Memory B cell (primary cell): ENCODE measurements around the gene LILRB1.
"Not testable (repeated sequence)": the region's sequence is repeated elsewhere in the genome, so short reads cannot be mapped to it uniquely, and the experiment has no call there.

ENCODE experiments used
- ATAC-seq: fragments of 150-1000 bp; cut with Tn5 transposase; 2 replicates; pipeline ENCODE4 v1.10.0; 2021; ENCODE audit warnings: low read depth, mild to moderate bottlenecking, moderate library complexity
- DNase-seq, 2 donors: peaks; one replicate each; pipeline ENCODE4 v3.0.0; 2022; ENCODE audit warnings: low spot score in 2 of 2
- H3K27ac Mint-ChIP-seq: one replicate; pipeline ENCODE4 v1.8.0; 2022; ENCODE audit warnings: mild to moderate bottlenecking, moderate library complexity, mixed read lengths
- H3K27me3 Mint-ChIP-seq: one replicate; pipeline ENCODE4 v1.8.0; 2022; ENCODE audit warnings: mixed read lengths
- H3K36me3 Mint-ChIP-seq: one replicate; pipeline ENCODE4 v1.8.0; 2022; ENCODE audit warnings: mild to moderate bottlenecking, mixed read lengths
- H3K4me1 Mint-ChIP-seq: one replicate; pipeline ENCODE4 v1.8.0; 2022; ENCODE audit warnings: mixed read lengths
- H3K4me3 Mint-ChIP-seq: one replicate; pipeline ENCODE4 v1.8.0; 2022; ENCODE audit warnings: mild to moderate bottlenecking, moderate library complexity, mixed read lengths
- H3K9me3 Mint-ChIP-seq: one replicate; pipeline ENCODE4 v1.8.0; 2022; ENCODE audit warnings: mixed read lengths

LILRB1 gene

DNA sequence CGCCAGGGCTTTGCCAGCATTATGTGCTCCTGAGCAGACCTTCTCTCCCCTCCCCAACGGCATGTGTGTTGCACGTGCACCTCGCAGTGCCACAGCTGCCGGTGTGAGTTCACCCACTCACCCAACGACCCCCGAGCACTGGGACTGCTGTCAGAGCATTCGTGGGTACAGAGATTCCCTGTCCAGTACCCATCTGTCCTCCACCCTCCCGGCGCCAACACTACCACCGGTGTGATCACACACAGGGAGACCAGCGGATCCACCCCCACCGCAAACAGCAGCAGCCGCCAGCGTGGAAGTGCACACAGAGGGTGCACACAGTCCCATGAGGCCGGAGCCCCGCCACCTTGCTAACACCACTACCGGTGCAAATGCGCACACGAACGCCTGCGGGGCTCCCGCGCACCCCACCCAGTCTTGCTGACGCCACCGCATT lies 20.9 kb upstream of the LILRB1 start:
- no peak overlapping the region for H3K4me3 Mint-ChIP-seq
- ATAC-seq (no peak), DNase-seq (no peak)
- no peak overlapping the region for H3K27ac Mint-ChIP-seq
- no peaks in the 10 kb centered on the region for H3K27me3 Mint-ChIP-seq
- peaks cover 4% of the 10 kb centered on the region for H3K36me3 Mint-ChIP-seq
- H3K4me1 Mint-ChIP-seq, result peaks cover 33% of the 10 kb centered on the region
- H3K9me3 Mint-ChIP-seq, result peaks cover 4% of the 10 kb centered on the region

DNA sequence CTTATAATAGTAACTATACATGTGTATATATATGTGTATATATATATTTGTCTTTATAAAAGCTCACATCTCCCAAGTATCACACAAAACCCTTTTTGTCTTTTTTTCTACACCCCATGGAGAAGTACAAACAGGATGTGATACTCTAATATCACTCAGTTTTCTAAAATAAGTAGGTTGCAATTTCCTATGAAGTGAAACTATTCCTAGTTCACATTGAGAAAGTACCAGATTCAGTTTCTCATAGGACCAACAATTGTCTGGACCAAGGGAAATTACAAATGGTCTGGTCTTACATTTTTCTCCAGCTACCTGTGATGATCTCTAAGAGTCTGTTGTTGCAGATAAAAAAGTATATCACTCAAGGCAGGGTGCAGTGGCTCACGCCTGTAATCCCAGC lies 17.9 kb upstream of the LILRB1 start:
- ATAC-seq (no peak), DNase-seq (no peak)
- H3K9me3 Mint-ChIP-seq, result no peaks in the 10 kb centered on the region
- H3K4me1 Mint-ChIP-seq, result peaks cover 38% of the 10 kb centered on the region
- peak overlapping the region; percentile 36 for H3K27ac Mint-ChIP-seq
- H3K36me3 Mint-ChIP-seq, result no peaks in the 10 kb centered on the region
- H3K4me3 Mint-ChIP-seq, result peak overlapping the region; percentile 33
- H3K27me3 Mint-ChIP-seq, result no peaks in the 10 kb centered on the region

DNA sequence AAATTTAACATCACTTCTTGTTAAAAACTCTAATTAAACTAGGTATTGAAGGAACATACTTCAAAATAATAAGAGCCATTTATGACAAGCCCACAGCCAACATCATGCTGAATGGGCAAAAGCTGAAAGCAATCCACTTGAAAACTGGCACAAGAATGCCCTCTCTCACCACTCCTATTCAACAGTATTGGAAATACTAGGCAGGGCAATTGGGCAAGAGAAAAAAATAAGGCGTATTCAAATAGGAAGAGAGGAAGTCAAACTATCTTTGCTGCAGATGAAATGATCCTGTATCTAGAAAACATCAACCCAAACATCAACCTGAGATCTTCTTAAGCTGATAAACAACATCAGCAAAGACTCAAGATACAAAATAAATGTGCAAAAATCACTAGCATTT lies 15.6 kb upstream of the LILRB1 start:
- no peaks in the 10 kb centered on the region for H3K27me3 Mint-ChIP-seq
- H3K27ac Mint-ChIP-seq, result no peak overlapping the region
- H3K4me3 Mint-ChIP-seq, result no peak overlapping the region
- H3K36me3 Mint-ChIP-seq, result peaks cover 2% of the 10 kb centered on the region
- no peak for DNase-seq
- no peaks in the 10 kb centered on the region for H3K9me3 Mint-ChIP-seq
- ATAC-seq, result no peak
- H3K4me1 Mint-ChIP-seq, result peaks cover 37% of the 10 kb centered on the region

GRCh38 chr19:54616057-54616456 lies 14.2 kb upstream of the LILRB1 start:
- no peaks in the 10 kb centered on the region for H3K9me3 Mint-ChIP-seq
- DNase-seq, result no peak
- ATAC-seq, result peak; percentile 64
- peaks cover 2% of the 10 kb centered on the region for H3K36me3 Mint-ChIP-seq
- H3K27me3 Mint-ChIP-seq, result no peaks in the 10 kb centered on the region
- peak overlapping the region; percentile 89 for H3K4me3 Mint-ChIP-seq
- peak overlapping the region; percentile 86 for H3K27ac Mint-ChIP-seq
- peaks cover 40% of the 10 kb centered on the region for H3K4me1 Mint-ChIP-seq

GRCh38 chr19:54616821-54617560 lies 13.3 kb upstream of the LILRB1 start:
- peaks cover 45% of the 10 kb centered on the region for H3K4me1 Mint-ChIP-seq
- H3K27me3 Mint-ChIP-seq, result no peaks in the 10 kb centered on the region
- no peaks in the 10 kb centered on the region for H3K9me3 Mint-ChIP-seq
- DNase-seq (no peak), ATAC-seq (peak; percentile 73)
- H3K36me3 Mint-ChIP-seq, result peaks cover 4% of the 10 kb centered on the region
- H3K27ac Mint-ChIP-seq, result peak overlapping the region; percentile 86
- H3K4me3 Mint-ChIP-seq, result peak overlapping the region; percentile 89

- Mint-ChIP-seq H3K9me3 (no peaks in the 10 kb centered on the region), H3K27ac (peak overlapping the region; percentile 55), H3K36me3 (peaks cover 4% of the 10 kb centered on the region), H3K4me1 (peaks cover 53% of the 10 kb centered on the region), H3K27me3 (no peaks in the 10 kb centered on the region), H3K4me3 (peak overlapping the region; percentile 59)
- ATAC-seq (no peak), DNase-seq (no peak)
These were observed 9.8 kb upstream of the LILRB1 start for GRCh38 chr19:54620464-54620863.

DNA sequence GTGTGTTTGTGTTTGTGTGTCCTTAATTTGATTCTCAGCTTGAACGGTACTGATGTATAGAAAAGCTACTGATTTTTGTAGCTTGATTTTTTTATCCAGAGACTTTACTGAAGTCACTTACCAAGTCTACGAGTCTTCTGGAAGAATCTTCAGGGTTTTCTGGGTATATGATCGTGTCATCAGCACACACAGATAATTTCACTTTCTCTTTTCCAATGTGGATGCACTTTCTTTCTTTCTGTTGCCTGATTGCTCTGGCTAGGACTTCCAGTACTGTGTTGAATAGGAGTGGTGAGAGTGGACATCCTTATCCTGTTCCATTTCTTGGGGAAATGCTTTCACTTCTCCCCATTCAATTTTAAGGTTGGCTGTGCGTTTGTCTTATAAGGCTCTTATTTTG lies 7.9 kb upstream of the LILRB1 start:
- peaks cover 14% of the 10 kb centered on the region for H3K36me3 Mint-ChIP-seq
- no peak for DNase-seq
- H3K27me3 Mint-ChIP-seq, result no peaks in the 10 kb centered on the region
- peak overlapping the region; percentile 88 for H3K4me3 Mint-ChIP-seq
- H3K4me1 Mint-ChIP-seq, result peaks cover 51% of the 10 kb centered on the region
- ATAC-seq, result no peak
- peaks cover under 1% of the 10 kb centered on the region for H3K9me3 Mint-ChIP-seq
- H3K27ac Mint-ChIP-seq, result peak overlapping the region; percentile 93

- not testable (repeated sequence) for DNase-seq, H3K9me3 Mint-ChIP-seq, H3K27me3 Mint-ChIP-seq
- peak overlapping the region; percentile 88 for H3K4me3 Mint-ChIP-seq
- peak; percentile 66 for ATAC-seq
- H3K27ac Mint-ChIP-seq, result peak overlapping the region; percentile 93
- peaks cover 61% of the 10 kb centered on the region for H3K4me1 Mint-ChIP-seq
- H3K36me3 Mint-ChIP-seq, result peaks cover 17% of the 10 kb centered on the region
These were observed 6.0 kb upstream of the LILRB1 start for GRCh38 chr19:54624234-54624633.

- DNase-seq, H3K27me3 Mint-ChIP-seq, H3K9me3 Mint-ChIP-seq: not testable (repeated sequence)
- peak; percentile 81 for ATAC-seq
- peaks cover 63% of the 10 kb centered on the region for H3K4me1 Mint-ChIP-seq
- H3K27ac Mint-ChIP-seq, result peak overlapping the region; percentile 93
- H3K36me3 Mint-ChIP-seq, result peaks cover 21% of the 10 kb centered on the region
- peak overlapping the region; percentile 88 for H3K4me3 Mint-ChIP-seq
These were observed 5.2 kb upstream of the LILRB1 start for GRCh38 chr19:54624934-54625730.

- no peak overlapping the region for H3K4me3 Mint-ChIP-seq
- DNase-seq, result no peak
- no peak for ATAC-seq
- peak overlapping the region; percentile 93 for H3K27ac Mint-ChIP-seq
- H3K9me3 Mint-ChIP-seq, result peaks cover 1% of the 10 kb centered on the region
- H3K27me3 Mint-ChIP-seq, result no peaks in the 10 kb centered on the region
- H3K4me1 Mint-ChIP-seq, result peaks cover 64% of the 10 kb centered on the region
- H3K36me3 Mint-ChIP-seq, result peaks cover 22% of the 10 kb centered on the region
These were observed 3.5 kb upstream of the LILRB1 start for GRCh38 chr19:54626757-54627156.

DNA sequence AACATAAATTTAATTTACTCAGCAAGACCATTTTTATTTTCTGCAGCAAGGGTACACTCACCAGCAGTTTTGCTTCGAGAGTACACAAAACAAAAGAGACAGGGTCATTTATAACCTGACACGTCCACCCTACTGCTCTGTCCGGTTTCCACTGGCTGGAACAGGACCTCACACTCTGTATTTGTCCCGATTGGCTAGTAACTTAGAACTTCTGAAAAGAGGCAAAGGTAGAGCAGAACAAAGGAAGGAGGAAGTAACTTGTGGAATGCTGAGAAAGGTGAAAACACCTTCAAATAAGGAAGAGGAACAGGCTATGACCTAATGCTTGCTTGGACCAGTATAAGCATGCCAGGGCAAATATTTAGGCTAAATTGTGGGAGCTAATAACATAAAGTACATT lies 2.4 kb upstream of the LILRB1 start:
- Mint-ChIP-seq H3K27ac (peak overlapping the region; percentile 69), H3K36me3 (peaks cover 25% of the 10 kb centered on the region), H3K4me1 (peaks cover 56% of the 10 kb centered on the region)
- H3K27me3 Mint-ChIP-seq, DNase-seq, ATAC-seq, H3K4me3 Mint-ChIP-seq, H3K9me3 Mint-ChIP-seq: not testable (repeated sequence)

- DNase-seq (no peak), ATAC-seq (no peak)
- H3K4me3 Mint-ChIP-seq, result peak overlapping the region; percentile 76
- peaks cover 25% of the 10 kb centered on the region for H3K36me3 Mint-ChIP-seq
- no peaks in the 10 kb centered on the region for H3K27me3 Mint-ChIP-seq
- H3K9me3 Mint-ChIP-seq, result peaks cover 1% of the 10 kb centered on the region
- H3K4me1 Mint-ChIP-seq, result peaks cover 34% of the 10 kb centered on the region
- peak overlapping the region; percentile 87 for H3K27ac Mint-ChIP-seq
These were observed 498 bp downstream of the LILRB1 start for GRCh38 chr19:54630782-54631181.

DNA sequence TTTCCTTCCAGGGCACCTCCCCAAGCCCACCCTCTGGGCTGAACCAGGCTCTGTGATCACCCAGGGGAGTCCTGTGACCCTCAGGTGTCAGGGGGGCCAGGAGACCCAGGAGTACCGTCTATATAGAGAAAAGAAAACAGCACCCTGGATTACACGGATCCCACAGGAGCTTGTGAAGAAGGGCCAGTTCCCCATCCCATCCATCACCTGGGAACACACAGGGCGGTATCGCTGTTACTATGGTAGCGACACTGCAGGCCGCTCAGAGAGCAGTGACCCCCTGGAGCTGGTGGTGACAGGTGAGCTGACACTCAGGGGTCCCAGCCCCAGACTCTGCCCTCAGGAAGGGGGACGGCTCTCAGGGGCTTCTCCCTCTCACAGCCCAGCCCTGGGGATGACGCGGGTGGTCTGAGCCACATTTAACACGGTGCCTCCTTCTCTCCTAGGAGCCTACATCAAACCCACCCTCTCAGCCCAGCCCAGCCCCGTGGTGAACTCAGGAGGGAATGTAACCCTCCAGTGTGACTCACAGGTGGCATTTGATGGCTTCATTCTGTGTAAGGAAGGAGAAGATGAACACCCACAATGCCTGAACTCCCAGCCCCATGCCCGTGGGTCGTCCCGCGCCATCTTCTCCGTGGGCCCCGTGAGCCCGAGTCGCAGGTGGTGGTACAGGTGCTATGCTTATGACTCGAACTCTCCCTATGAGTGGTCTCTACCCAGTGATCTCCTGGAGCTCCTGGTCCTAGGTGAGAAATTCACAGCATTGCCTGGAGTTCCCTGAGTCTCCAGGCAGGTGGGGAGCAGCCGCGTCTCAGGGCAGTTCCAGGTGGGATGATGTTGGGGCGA lies 1.4 kb downstream of the LILRB1 start:
- peaks cover 28% of the 10 kb centered on the region for H3K4me1 Mint-ChIP-seq
- not testable (repeated sequence) for ATAC-seq, H3K4me3 Mint-ChIP-seq, H3K27me3 Mint-ChIP-seq, DNase-seq, H3K9me3 Mint-ChIP-seq, H3K27ac Mint-ChIP-seq
- H3K36me3 Mint-ChIP-seq, result peaks cover 22% of the 10 kb centered on the region

- Mint-ChIP-seq H3K27ac (peak overlapping the region; percentile 53), H3K36me3 (peaks cover 22% of the 10 kb centered on the region), H3K4me1 (peaks cover 26% of the 10 kb centered on the region)
- not testable (repeated sequence) for H3K9me3 Mint-ChIP-seq, ATAC-seq, H3K4me3 Mint-ChIP-seq, DNase-seq, H3K27me3 Mint-ChIP-seq
These were observed 2.2 kb downstream of the LILRB1 start for GRCh38 chr19:54632517-54632916.
